Activated T-helper 2 cell treated with anti-CD3 and anti-CD28 coated beads, Interferon-gamma antibody, Interleukin-2, Interleukin-4, amounts not matched to agents 10 μg/mL and 5 μg/mL and 100 μg/mL, durations not matched to agents 14 hours and 24 hours and 36 hours (primary cell): ENCODE data around the gene MOG. TPM values are rescaled to one million over a fixed set of nuclear protein-coding genes. Genes with fewer than 3 reads are reported as not detected.

Experiments
- DNase-seq: peaks from one replicate; pipeline ENCODE4 v3.0.0; 2021; ENCODE audit warnings: low spot score
- H3K27ac Mint-ChIP-seq: one replicate; pipeline ENCODE4 v1.8.0; 2021; ENCODE audit warnings: mixed read lengths
- H3K27me3 Mint-ChIP-seq: one replicate; pipeline ENCODE4 v1.8.0; 2021; ENCODE audit warnings: low read depth, mixed read lengths
- H3K36me3 Mint-ChIP-seq: one replicate; pipeline ENCODE4 v1.8.0; 2021; ENCODE audit warnings: low read depth, mixed read lengths
- H3K4me1 Mint-ChIP-seq: one replicate; pipeline ENCODE4 v1.8.0; 2021; ENCODE audit warnings: low read depth, mixed read lengths
- H3K4me3 Mint-ChIP-seq: one replicate; pipeline ENCODE4 v1.8.0; 2021; ENCODE audit warnings: low read depth, mild to moderate bottlenecking, moderate library complexity, mixed read lengths
- H3K9me3 Mint-ChIP-seq: one replicate; pipeline ENCODE4 v1.8.0; 2021; ENCODE audit warnings: mixed read lengths
- intact Hi-C: fragments of 100-400 bp; cut with micrococcal nuclease; formaldehyde crosslinking; loops from one replicate; pipeline ENCODE4 v1.15.1; 2023
- total RNA-seq: library from RNA; stranded (reverse); gene quantifications from 2 replicates; pipeline ENCODE4 v1.2.3, GENCODE V29; 2022

The MOG gene
- total RNA-seq, 1 donor from 2014 or later, result not detected

GRCh38 chr6:29628419-29629281 lies 28.2 kb upstream of the MOG start:
- Mint-ChIP-seq H3K27me3 (peaks cover 57% of the 10 kb centered on the region), H3K4me3 (peak overlapping the region; percentile 83)
- intact Hi-C loops, result no loop called here

GRCh38 chr6:29629571-29629970 lies 27.3 kb upstream of the MOG start:
- intact Hi-C loops, result no loop called here
- Mint-ChIP-seq H3K4me1 (peaks cover 38% of the 10 kb centered on the region), H3K27ac (no peak overlapping the region), H3K36me3 (peaks cover 3% of the 10 kb centered on the region), H3K27me3 (peaks cover 56% of the 10 kb centered on the region), H3K4me3 (peak overlapping the region; percentile 83), H3K9me3 (no peaks in the 10 kb centered on the region)
- DNase-seq, result no peak

More at GRCh38 chr6:29628419-29629281, 28.2 kb upstream of the MOG start:
- peak; percentile 23 for DNase-seq
- H3K9me3 Mint-ChIP-seq, result no peaks in the 10 kb centered on the region
- H3K36me3 Mint-ChIP-seq, result peaks cover 3% of the 10 kb centered on the region
- H3K4me1 Mint-ChIP-seq, result peaks cover 34% of the 10 kb centered on the region
- no peak overlapping the region for H3K27ac Mint-ChIP-seq

GRCh38 chr6:29630315-29630714 lies 26.6 kb upstream of the MOG start:
- H3K9me3 Mint-ChIP-seq, result no peaks in the 10 kb centered on the region
- intact Hi-C loops, result no loop called here
- no peak overlapping the region for H3K27ac Mint-ChIP-seq
- no peak for DNase-seq
- peak overlapping the region; percentile 81 for H3K4me3 Mint-ChIP-seq
- peaks cover 3% of the 10 kb centered on the region for H3K36me3 Mint-ChIP-seq
- peaks cover 53% of the 10 kb centered on the region for H3K27me3 Mint-ChIP-seq
- peaks cover 38% of the 10 kb centered on the region for H3K4me1 Mint-ChIP-seq

- Mint-ChIP-seq H3K9me3 (no peaks in the 10 kb centered on the region), H3K27ac (no peak overlapping the region), H3K4me3 (peak overlapping the region; percentile 81), H3K36me3 (peaks cover 3% of the 10 kb centered on the region), H3K4me1 (peaks cover 38% of the 10 kb centered on the region), H3K27me3 (peaks cover 52% of the 10 kb centered on the region)
- intact Hi-C loops, result no loop called here
- no peak for DNase-seq
These were observed 25.6 kb upstream of the MOG start for GRCh38 chr6:29631209-29631810.

GRCh38 chr6:29631860-29632731 lies 24.8 kb upstream of the MOG start:
- H3K27me3 Mint-ChIP-seq, result peaks cover 47% of the 10 kb centered on the region
- peaks cover 3% of the 10 kb centered on the region for H3K36me3 Mint-ChIP-seq
- peak overlapping the region; percentile 81 for H3K4me3 Mint-ChIP-seq
- peak; percentile 38 for DNase-seq
- intact Hi-C loops, result no loop called here
- H3K27ac Mint-ChIP-seq, result no peak overlapping the region
- H3K9me3 Mint-ChIP-seq, result no peaks in the 10 kb centered on the region
- peaks cover 38% of the 10 kb centered on the region for H3K4me1 Mint-ChIP-seq

GRCh38 chr6:29632789-29633533 lies 23.9 kb upstream of the MOG start, which contains the start of gene GABBR1:
Gene GABBR1 (minus strand): TSS chr6:29633183. CDS start chr6:29632385, 798 bp downstream.
- Mint-ChIP-seq H3K27me3 (peaks cover 49% of the 10 kb centered on the region), H3K9me3 (no peaks in the 10 kb centered on the region), H3K36me3 (peaks cover 3% of the 10 kb centered on the region), H3K27ac (no peak within 1 kb of the TSS), H3K4me1 (peaks cover 38% of the 10 kb centered on the region), H3K4me3 (peak within 1 kb of the TSS; percentile 81)
- peak; percentile 68 for DNase-seq
- intact Hi-C loops, result no loop called here

- H3K4me3 Mint-ChIP-seq, result peak overlapping the region; percentile 64
- H3K9me3 Mint-ChIP-seq, result no peaks in the 10 kb centered on the region
- H3K4me1 Mint-ChIP-seq, result peaks cover 35% of the 10 kb centered on the region
- DNase-seq, result no peak
- peaks cover 3% of the 10 kb centered on the region for H3K36me3 Mint-ChIP-seq
- peaks cover 46% of the 10 kb centered on the region for H3K27me3 Mint-ChIP-seq
- intact Hi-C loops, result no loop called here
- H3K27ac Mint-ChIP-seq, result no peak overlapping the region
These were observed 23.4 kb upstream of the MOG start for GRCh38 chr6:29633534-29633905.

- H3K9me3 Mint-ChIP-seq, result no peaks in the 10 kb centered on the region
- no peak overlapping the region for H3K4me3 Mint-ChIP-seq
- H3K4me1 Mint-ChIP-seq, result peaks cover 15% of the 10 kb centered on the region
- no peak for DNase-seq
- H3K27ac Mint-ChIP-seq, result no peak overlapping the region
- H3K36me3 Mint-ChIP-seq, result no peaks in the 10 kb centered on the region
- intact Hi-C loops, result no loop called here
- H3K27me3 Mint-ChIP-seq, result peaks cover 23% of the 10 kb centered on the region
These were observed 19.6 kb upstream of the MOG start for GRCh38 chr6:29637247-29637646.

GRCh38 chr6:29641430-29642148 lies 15.3 kb upstream of the MOG start:
- no peaks in the 10 kb centered on the region for H3K9me3 Mint-ChIP-seq
- peak; percentile 37 for DNase-seq
- H3K27me3 Mint-ChIP-seq, result peaks cover 9% of the 10 kb centered on the region
- H3K4me3 Mint-ChIP-seq, result no peak overlapping the region
- H3K36me3 Mint-ChIP-seq, result no peaks in the 10 kb centered on the region
- peak overlapping the region; percentile 61 for H3K27ac Mint-ChIP-seq
- H3K4me1 Mint-ChIP-seq, result peaks cover 6% of the 10 kb centered on the region
- intact Hi-C loops, result no loop called here

- no peaks in the 10 kb centered on the region for H3K9me3 Mint-ChIP-seq
- DNase-seq, result no peak
- H3K4me1 Mint-ChIP-seq, result peaks cover 7% of the 10 kb centered on the region
- H3K27ac Mint-ChIP-seq, result no peak overlapping the region
- H3K36me3 Mint-ChIP-seq, result no peaks in the 10 kb centered on the region
- no peaks in the 10 kb centered on the region for H3K27me3 Mint-ChIP-seq
- H3K4me3 Mint-ChIP-seq, result no peak overlapping the region
- intact Hi-C loops, result no loop called here
These were observed 8.8 kb upstream of the MOG start for GRCh38 chr6:29647927-29648642.
